ENCODE measurements around the gene ACOT6.

DNA sequence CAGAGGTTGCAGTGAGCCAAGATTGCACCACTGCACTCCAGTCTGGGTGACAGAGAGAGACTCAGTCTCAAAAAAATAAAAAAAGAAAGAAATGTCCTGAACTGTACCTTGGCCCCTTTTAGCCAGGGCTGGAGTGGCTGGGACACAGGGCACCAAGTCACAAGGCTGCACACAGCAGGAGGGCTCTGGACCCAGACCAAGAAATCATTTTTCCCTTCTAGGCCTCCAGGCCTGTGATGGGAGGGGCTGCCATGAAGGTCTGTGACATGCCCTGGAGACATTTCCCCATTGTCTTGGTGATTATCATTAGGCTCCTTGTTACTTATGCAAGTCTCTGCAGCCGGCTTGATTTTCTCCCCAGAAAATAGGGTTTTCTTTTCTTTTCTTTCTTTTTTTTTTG lies 5.1 kb upstream of the ACOT6 start:
- TF ChIP-seq, protein P1, sequence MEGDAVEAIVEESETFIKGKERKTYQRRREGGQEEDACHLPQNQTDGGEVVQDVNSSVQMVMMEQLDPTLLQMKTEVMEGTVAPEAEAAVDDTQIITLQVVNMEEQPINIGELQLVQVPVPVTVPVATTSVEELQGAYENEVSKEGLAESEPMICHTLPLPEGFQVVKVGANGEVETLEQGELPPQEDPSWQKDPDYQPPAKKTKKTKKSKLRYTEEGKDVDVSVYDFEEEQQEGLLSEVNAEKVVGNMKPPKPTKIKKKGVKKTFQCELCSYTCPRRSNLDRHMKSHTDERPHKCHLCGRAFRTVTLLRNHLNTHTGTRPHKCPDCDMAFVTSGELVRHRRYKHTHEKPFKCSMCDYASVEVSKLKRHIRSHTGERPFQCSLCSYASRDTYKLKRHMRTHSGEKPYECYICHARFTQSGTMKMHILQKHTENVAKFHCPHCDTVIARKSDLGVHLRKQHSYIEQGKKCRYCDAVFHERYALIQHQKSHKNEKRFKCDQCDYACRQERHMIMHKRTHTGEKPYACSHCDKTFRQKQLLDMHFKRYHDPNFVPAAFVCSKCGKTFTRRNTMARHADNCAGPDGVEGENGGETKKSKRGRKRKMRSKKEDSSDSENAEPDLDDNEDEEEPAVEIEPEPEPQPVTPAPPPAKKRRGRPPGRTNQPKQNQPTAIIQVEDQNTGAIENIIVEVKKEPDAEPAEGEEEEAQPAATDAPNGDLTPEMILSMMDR (tag by site-specific recombination; IDR thresholded peaks at IDR 0.05), result no peak
- no peak for TF ChIP-seq ZNF132 (tag by site-specific recombination; IDR thresholded peaks at IDR 0.05; ENCODE audit: borderline replicate concordance)
- no peak for TF ChIP-seq YY1 (tag by site-specific recombination; IDR thresholded peaks at IDR 0.05)
